HepG2 (cell line): ENCODE data around the gene ZBTB34. TPM values are rescaled to one million over a fixed set of nuclear protein-coding genes. Genes with fewer than 3 reads are reported as not detected.

ENCODE experiments used
- ATAC-seq: fragments of 200-7000 bp; cut with Tn5 transposase; 3 replicates; pipeline ENCODE4 v1.9.1; 2020; ENCODE audit warnings: mild to moderate bottlenecking, moderate library complexity
- BruUV-seq: library from RNA; stranded (reverse); fragments of 400-500 nt; replicated peaks from 2 replicates; lab custom pipeline; 2021; lab: Mats Ljungman, UMichigan
- CTCF ChIA-PET: fragments of 300-600 bp; formaldehyde crosslinking; extraction: SDS; loops from one replicate; lab custom pipeline; 2021; ENCODE audit warnings: low total read pairs, inconsistent platforms, low intra/inter-chr PET ratio; lab: Yijun Ruan, JAX
- POLR2A ChIA-PET: fragments of 350-600 bp; sonication (Branson Sonifier 250); formaldehyde crosslinking; loops from one replicate; lab custom pipeline; 2020; ENCODE audit warnings: antibody characterized with exemption, inconsistent platforms; lab: Yijun Ruan, JAX
- DNase-seq: peaks from one replicate; pipeline ENCODE4 v3.0.0-alpha.2; 2015; ENCODE audit warnings: low spot score
- FAIRE-seq: peaks from 3 replicates; lab custom pipeline; 2011; peaks lifted over from hg19 to GRCh38; lab: Jason Lieb, UNC
- H2AFZ ChIP-seq: one replicate; pipeline ENCODE4 v1.6.1; 2011; ENCODE audit warnings: low read length, inconsistent platforms
- H3K27ac ChIP-seq: fragments of 300-600 bp; 3 replicates; pipeline ENCODE4 v1.8.0; 2011; ENCODE audit warnings: mixed run types, mild to moderate bottlenecking, mixed read lengths, low read length, inconsistent platforms; ENCODE audit not compliant: insufficient read depth; ENCODE audit errors: extremely low read length
- H3K27me3 ChIP-seq, 2 experiments: fragments of 200-600 bp in 1 of 2; 2 replicates in 1 of 2; 3 replicates in 1 of 2; pipeline versions ENCODE4 v1.6.0 to v1.8.0; 2011; ENCODE audit warnings: low read length in 2 of 2, mild to moderate bottlenecking in 2 of 2, moderate library complexity in 2 of 2, inconsistent platforms in 1 of 2; ENCODE audit not compliant: insufficient read depth in 2 of 2, control insufficient read depth in 1 of 2
- H3K36me3 ChIP-seq, 2 experiments: fragments of 200-600 bp in 1 of 2; replicated peaks in 1 of 2; 2 replicates in 1 of 2; 3 replicates in 1 of 2; pipeline versions ENCODE4 v1.5.1 to v1.8.0; 2011; ENCODE audit warnings: low read length in 2 of 2, inconsistent platforms in 1 of 2; ENCODE audit not compliant: insufficient read depth in 2 of 2, control insufficient read depth in 1 of 2
- H3K4me1 ChIP-seq: 2 replicates; pipeline ENCODE4 v1.5.1; 2012; ENCODE audit warnings: low read length, inconsistent platforms; ENCODE audit not compliant: insufficient read depth
- H3K4me2 ChIP-seq: 2 replicates; pipeline ENCODE4 v1.6.0; 2011; ENCODE audit warnings: low read depth, low read length, inconsistent platforms
- H3K4me3 ChIP-seq, 3 experiments: fragments of 200-600 bp in 1 of 3; sonication (generic), shearing (Covaris generic) in 1 of 3; replicated peaks in 1 of 3; 2 replicates each; pipeline ENCODE4 v1.5.1; 2011 to 2016; ENCODE audit warnings: low read length in 3 of 3, inconsistent platforms in 2 of 3, low read depth in 2 of 3, mild to moderate bottlenecking in 2 of 3, control low read depth in 1 of 3, mixed read lengths in 1 of 3; ENCODE audit not compliant: insufficient read depth in 1 of 3
- H3K79me2 ChIP-seq: one replicate; pipeline ENCODE4 v1.6.1; 2011; ENCODE audit warnings: low read length, inconsistent platforms; ENCODE audit not compliant: insufficient read depth
- H3K9ac ChIP-seq: 2 replicates; pipeline ENCODE4 v1.6.0; 2011; ENCODE audit warnings: mild to moderate bottlenecking, low read depth, low read length, inconsistent platforms; ENCODE audit not compliant: insufficient read depth
- H3K9me3 ChIP-seq: 2 replicates; pipeline ENCODE4 v1.5.1; 2012; ENCODE audit warnings: mild to moderate bottlenecking, low read length
- H4K20me1 ChIP-seq: 2 replicates; pipeline ENCODE4 v1.6.0; 2011; ENCODE audit warnings: inconsistent platforms, mild to moderate bottlenecking, low read length, moderate library complexity; ENCODE audit not compliant: insufficient read depth
- CREB3 ChIP-seq: sonication (generic); formaldehyde crosslinking; IDR thresholded peaks from 2 replicates; pipeline ENCODE4 v1.5.0; 2020; ENCODE audit warnings: missing genetic modification reagents
- DR1 ChIP-seq: sonication (generic); formaldehyde crosslinking; IDR thresholded peaks from 2 replicates; pipeline ENCODE4 v1.8.0; 2021; ENCODE audit warnings: mild to moderate bottlenecking, missing genetic modification reagents, inconsistent platforms
- ISL2 ChIP-seq: sonication (generic); formaldehyde crosslinking; IDR thresholded peaks from 2 replicates; pipeline ENCODE4 v1.5.0; 2020; ENCODE audit warnings: missing genetic modification reagents
- MATR3 ChIP-seq: sonication (generic); formaldehyde crosslinking; IDR thresholded peaks from 2 replicates; pipeline ENCODE4 v1.4.0; 2020; ENCODE audit warnings: missing genetic modification reagents
- POLR2AphosphoS5 ChIP-seq: IDR thresholded peaks from 2 replicates; pipeline ENCODE4 v1.6.1; 2012; ENCODE audit warnings: low read depth, low read length
- POLR2G ChIP-seq: fragments of 200-400 bp; formaldehyde crosslinking; IDR thresholded peaks from 2 replicates; pipeline ENCODE4 v1.6.1; 2018; ENCODE audit warnings: mild to moderate bottlenecking, low read depth, low read length, moderate library complexity
- SCMH1 ChIP-seq: sonication (generic); formaldehyde crosslinking; IDR thresholded peaks from 2 replicates; pipeline ENCODE4 v1.9.0; 2021; ENCODE audit warnings: missing genetic modification reagents, mild to moderate bottlenecking, borderline replicate concordance
- SKIL ChIP-seq: sonication (generic); formaldehyde crosslinking; IDR thresholded peaks from 2 replicates; pipeline ENCODE4 v1.8.0; 2022; ENCODE audit warnings: missing genetic modification reagents, mild to moderate bottlenecking, moderate library complexity, borderline replicate concordance
- TCF12 ChIP-seq, 2 experiments: fragments of 450-650 bp in 1 of 2; sonication (generic) in 1 of 2; formaldehyde crosslinking in 1 of 2; IDR thresholded peaks; 2 replicates each; pipeline versions ENCODE4 v1.6.1 to v1.8.0; 2017 to 2022; ENCODE audit warnings: antibody characterized with exemption in 1 of 2, mild to moderate bottlenecking in 1 of 2, missing genetic modification reagents in 1 of 2, moderate library complexity in 1 of 2
- ZEB1 ChIP-seq: IDR thresholded peaks from 2 replicates; pipeline ENCODE4 v1.6.1; 2012; ENCODE audit warnings: mild to moderate bottlenecking, low read depth, inconsistent platforms; ENCODE audit not compliant: insufficient replicate concordance
- ZFP82 ChIP-seq: sonication (generic); formaldehyde crosslinking; IDR thresholded peaks from 2 replicates; pipeline ENCODE4 v1.5.1; 2020; ENCODE audit warnings: mild to moderate bottlenecking, missing genetic modification reagents, borderline replicate concordance
- ZNF607 ChIP-seq: sonication (generic); formaldehyde crosslinking; IDR thresholded peaks from 2 replicates; pipeline ENCODE4 v1.5.1; 2020; ENCODE audit warnings: missing genetic modification reagents, mild to moderate bottlenecking, borderline replicate concordance
- ZNF629 ChIP-seq: sonication (generic); formaldehyde crosslinking; conservative IDR thresholded peaks from 2 replicates; pipeline ENCODE4 v1.5.0; 2020; ENCODE audit warnings: missing genetic modification reagents
- ZNF792 ChIP-seq: IDR thresholded peaks from 2 replicates; pipeline ENCODE4 v1.6.1; 2016
- ZSCAN29 ChIP-seq: sonication (generic); formaldehyde crosslinking; conservative IDR thresholded peaks from 2 replicates; pipeline ENCODE4 v1.4.0; 2020; ENCODE audit warnings: mild to moderate bottlenecking, missing genetic modification reagents
- WGBS: methylation state at CpG from one replicate; pipeline ENCODE4 v1.1.6; 2017; ENCODE audit warnings: low lambda C conversion rate; 5-methylcytosine and 5-hydroxymethylcytosine counted together
- in situ Hi-C: cut with HindIII; loops from 2 replicates; pipeline ENCODE4 v1.10.0; 2017; ENCODE audit warnings: low pct_unique_long_range_greater_than_20kb; ENCODE audit not compliant: extremely low pct_ligation_motif_present
- intact Hi-C: fragments of 100-400 bp; cut with micrococcal nuclease; formaldehyde crosslinking; loops from one replicate; pipeline ENCODE4 v1.10.0; 2022; ENCODE audit not compliant: unreplicated experiment
- polyA plus RNA-seq, 8 experiments: library from polyadenylated mRNA; depleted of rRNA in 3 of 8; stranded (reverse) in 7 of 8; unstranded in 1 of 8; fragments of >200 nt; fragmentation: Illumina TruSeq in 4 of 8; extraction: Trizol in 4 of 8; gene quantifications; 2 replicates each; pipeline versions ENCODE4 v1.2.1 to v1.2.3, GENCODE V29; 2011 to 2016; ENCODE audit warnings: low read depth in 4 of 8, missing spikeins in 1 of 8, mixed read lengths in 1 of 8; ENCODE audit not compliant: insufficient read depth in 1 of 8
- total RNA-seq, 5 experiments: library from RNA; depleted of rRNA; stranded (reverse); fragments of >200 nt; fragmentation: Illumina TruSeq; extraction: Trizol; gene quantifications; 2 replicates each; pipeline ENCODE4 v1.2.3, GENCODE V29; 2016; ENCODE audit warnings: low read depth in 1 of 5
- TF ChIP-seq, protein P1 (sequence below): sonication (generic); formaldehyde crosslinking; IDR thresholded peaks from 2 replicates; pipeline ENCODE4 v1.4.0; 2020; ENCODE audit warnings: missing genetic modification reagents
- TF ChIP-seq, protein P2 (sequence below): sonication (generic); formaldehyde crosslinking; IDR thresholded peaks from 2 replicates; pipeline ENCODE4 v1.4.0; 2020; ENCODE audit warnings: missing genetic modification reagents
- TF ChIP-seq, protein P3 (sequence below): sonication (generic); formaldehyde crosslinking; IDR thresholded peaks from 2 replicates; pipeline ENCODE4 v1.4.0; 2020; ENCODE audit warnings: mild to moderate bottlenecking, missing genetic modification reagents

The ZBTB34 gene
- total and polyA plus RNA-seq, 2 of the 13 experiments (the other 11 are each of a cell fraction or from before 2014, with no cell fraction given): 5.9 to 8.7 TPM

GRCh38 chr9:126934441-126934840 is 74.0 kb downstream of the ZBTB34 start:
- ChIA-PET POLR2A (no interaction called here), CTCF (no interaction called here)
- in situ Hi-C loops: no loop called here

More at GRCh38 chr9:126934441-126934840, 74.0 kb downstream of the ZBTB34 start:
- Histone ChIP-seq H3K79me2 (no peaks in the 10 kb centered on the region), H3K9ac (no peak overlapping the region), H3K4me1 (peaks cover 18% of the 10 kb centered on the region), H3K9me3 (no peaks in the 10 kb centered on the region), H3K27ac (no peak overlapping the region), H3K36me3 (no peaks in the 10 kb centered on the region), H2AFZ (no peak overlapping the region)
- 77% methylated on average over 7 of the region's 8 CpGs for WGBS
- FAIRE-seq: no peak
- TF ChIP-seq, protein P1, sequence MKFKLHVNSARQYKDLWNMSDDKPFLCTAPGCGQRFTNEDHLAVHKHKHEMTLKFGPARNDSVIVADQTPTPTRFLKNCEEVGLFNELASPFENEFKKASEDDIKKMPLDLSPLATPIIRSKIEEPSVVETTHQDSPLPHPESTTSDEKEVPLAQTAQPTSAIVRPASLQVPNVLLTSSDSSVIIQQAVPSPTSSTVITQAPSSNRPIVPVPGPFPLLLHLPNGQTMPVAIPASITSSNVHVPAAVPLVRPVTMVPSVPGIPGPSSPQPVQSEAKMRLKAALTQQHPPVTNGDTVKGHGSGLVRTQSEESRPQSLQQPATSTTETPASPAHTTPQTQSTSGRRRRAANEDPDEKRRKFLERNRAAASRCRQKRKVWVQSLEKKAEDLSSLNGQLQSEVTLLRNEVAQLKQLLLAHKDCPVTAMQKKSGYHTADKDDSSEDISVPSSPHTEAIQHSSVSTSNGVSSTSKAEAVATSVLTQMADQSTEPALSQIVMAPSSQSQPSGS (CRISPR knock-in tag): no peak
- TF ChIP-seq DR1: no peak
- TF ChIP-seq MATR3 (CRISPR knock-in tag): no peak
- TF ChIP-seq ZEB1: no peak
- TF ChIP-seq ZNF792 (CRISPR knock-in tag): no peak
- TF ChIP-seq CREB3: no peak
- no peak for TF ChIP-seq ZNF629 (CRISPR knock-in tag)
- TF ChIP-seq, protein P2, sequence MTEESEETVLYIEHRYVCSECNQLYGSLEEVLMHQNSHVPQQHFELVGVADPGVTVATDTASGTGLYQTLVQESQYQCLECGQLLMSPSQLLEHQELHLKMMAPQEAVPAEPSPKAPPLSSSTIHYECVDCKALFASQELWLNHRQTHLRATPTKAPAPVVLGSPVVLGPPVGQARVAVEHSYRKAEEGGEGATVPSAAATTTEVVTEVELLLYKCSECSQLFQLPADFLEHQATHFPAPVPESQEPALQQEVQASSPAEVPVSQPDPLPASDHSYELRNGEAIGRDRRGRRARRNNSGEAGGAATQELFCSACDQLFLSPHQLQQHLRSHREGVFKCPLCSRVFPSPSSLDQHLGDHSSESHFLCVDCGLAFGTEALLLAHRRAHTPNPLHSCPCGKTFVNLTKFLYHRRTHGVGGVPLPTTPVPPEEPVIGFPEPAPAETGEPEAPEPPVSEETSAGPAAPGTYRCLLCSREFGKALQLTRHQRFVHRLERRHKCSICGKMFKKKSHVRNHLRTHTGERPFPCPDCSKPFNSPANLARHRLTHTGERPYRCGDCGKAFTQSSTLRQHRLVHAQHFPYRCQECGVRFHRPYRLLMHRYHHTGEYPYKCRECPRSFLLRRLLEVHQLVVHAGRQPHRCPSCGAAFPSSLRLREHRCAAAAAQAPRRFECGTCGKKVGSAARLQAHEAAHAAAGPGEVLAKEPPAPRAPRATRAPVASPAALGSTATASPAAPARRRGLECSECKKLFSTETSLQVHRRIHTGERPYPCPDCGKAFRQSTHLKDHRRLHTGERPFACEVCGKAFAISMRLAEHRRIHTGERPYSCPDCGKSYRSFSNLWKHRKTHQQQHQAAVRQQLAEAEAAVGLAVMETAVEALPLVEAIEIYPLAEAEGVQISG (CRISPR knock-in tag): no peak
- TF ChIP-seq SKIL: no peak
- no peak for TF ChIP-seq ZNF607
- no peak for TF ChIP-seq ZSCAN29 (CRISPR knock-in tag)
- TF ChIP-seq SCMH1 (CRISPR knock-in tag): no peak
- no peak for TF ChIP-seq ZFP82
- no peak for TF ChIP-seq TCF12 (IDR thresholded peaks at IDR 0.05)
- TF ChIP-seq TCF12 (CRISPR knock-in tag; IDR thresholded peaks at IDR 0.05): no peak
- TF ChIP-seq POLR2G: no peak
- no peak for TF ChIP-seq ISL2 (CRISPR knock-in tag)
- TF ChIP-seq, protein P3, sequence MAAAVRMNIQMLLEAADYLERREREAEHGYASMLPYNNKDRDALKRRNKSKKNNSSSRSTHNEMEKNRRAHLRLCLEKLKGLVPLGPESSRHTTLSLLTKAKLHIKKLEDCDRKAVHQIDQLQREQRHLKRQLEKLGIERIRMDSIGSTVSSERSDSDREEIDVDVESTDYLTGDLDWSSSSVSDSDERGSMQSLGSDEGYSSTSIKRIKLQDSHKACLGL (CRISPR knock-in tag): no peak
- TF ChIP-seq POLR2AphosphoS5: no peak
- TF ChIP-seq, all 625 proteins: peak for 0
- intact Hi-C loops: no loop called here
- H3K4me2 ChIP-seq: no peak overlapping the region
- DNase-seq: no peak
- no peak for ATAC-seq
- no TSS peak for BruUV-seq
- H3K4me3 ChIP-seq: no peak overlapping the region
- H3K27me3 ChIP-seq: no peaks in the 10 kb centered on the region; a peak in 1 of 5 replicates
- no peaks in the 10 kb centered on the region for H4K20me1 ChIP-seq
